Heart left ventricle (tissue), 13 donors: ENCODE measurements around the gene PRKN.

Source experiments
- CTCF ChIP-seq, 12 donors: fragments of 200-600 bp; sonication (generic) in 4 of 12; IDR thresholded peaks; one replicate each; pipeline versions ENCODE4 v1.5.0 to v1.8.0; 2018 to 2022; ENCODE audit warnings: antibody characterized with exemption in 12 of 12, mild to moderate bottlenecking in 5 of 12
- POLR2A ChIP-seq, 2 donors: fragments of 450-650 bp; IDR thresholded peaks; one replicate each; pipeline ENCODE4 v1.6.1; 2017; ENCODE audit warnings: antibody characterized with exemption in 2 of 2, mild to moderate bottlenecking in 2 of 2, moderate library complexity in 2 of 2
- donor health status: ischemic (EF 13 %, LVEDD 7.1; RV severe dilation, severe dysfunction).
- donor health status: DM: no; HTN: yes; CAD: no.
- donor health status: DM: no; HTN: no; CAD: no.
- donor health status: ischemic (EF 25% LVEDD 6.9; RV normal size, moderate dysfunction).
- donor health status: ischemic (EF 25% LVEDD 5.7; RV mildly dilated, moderate dysfunction).
- donor health status: ischemic (EF 35%, LVEDD 5.7; RV mildly dilated, moderate dysfunction).
- donor health status: nonischemic (EF 11% LVEDD 7.7; RV severe dilation, severe dysfunction).
- donor health status: DM: yes; HTN: yes; CAD: no.
- donor health status: PGD.
- donor health status: ischemic (EF 29% LVEDD 5.4; RV normal size, mild dysfunction).
- donor health status: nonischemic (EF 23%, LVEDD 6.1; RV moderate dilation, normal function).

DNA sequence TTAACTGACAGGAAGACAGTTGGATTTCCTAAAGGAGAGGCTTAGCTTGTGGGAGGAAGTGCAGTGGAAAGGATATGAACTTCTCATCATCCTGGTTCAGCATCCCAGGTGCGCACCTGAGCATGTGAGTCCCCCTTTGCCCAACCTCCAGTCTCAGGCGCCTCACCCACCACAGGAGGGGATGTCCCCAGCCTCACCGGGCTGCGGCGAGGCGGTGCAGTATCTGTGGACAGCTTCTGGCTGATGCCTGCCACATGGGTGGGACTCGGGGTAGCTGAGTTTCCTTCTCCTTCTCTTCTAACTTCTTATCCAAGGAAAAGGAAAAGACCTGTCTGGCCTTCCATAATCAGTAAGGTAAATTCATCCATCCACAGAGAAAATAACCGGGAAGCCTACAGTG lies 914.4 kb downstream of the PRKN start:
- TF ChIP-seq CTCF (IDR thresholded peaks at IDR 0.05) (no peak), POLR2A (IDR thresholded peaks at IDR 0.05) (no peak)
